Activated naive CD4-positive, alpha-beta T cell treated with anti-CD3 and anti-CD28 coated beads for 36 hours (primary cell): ENCODE measurements around the gene PNMA8B. TPM values are rescaled to one million over a fixed set of nuclear protein-coding genes. Genes with fewer than 3 reads are reported as not detected.

ENCODE experiments used
- CTCF ChIA-PET: fragments of 350-600 bp; sonication (Branson Sonifier 250); formaldehyde crosslinking; loops from one replicate; lab custom pipeline; 2021; ENCODE audit warnings: antibody characterized with exemption; lab: Charles Lee
- DNase-seq: peaks from one replicate; pipeline ENCODE4 v3.0.0-alpha.2; 2020
- H3K27ac Mint-ChIP-seq: one replicate; pipeline ENCODE4 v1.8.0; 2021; ENCODE audit warnings: mild to moderate bottlenecking, mixed read lengths
- H3K27me3 Mint-ChIP-seq: one replicate; pipeline ENCODE4 v1.8.0; 2021; ENCODE audit warnings: low read depth, mixed read lengths
- H3K36me3 Mint-ChIP-seq: one replicate; pipeline ENCODE4 v1.8.0; 2021; ENCODE audit warnings: low read depth, mixed read lengths
- H3K4me1 Mint-ChIP-seq: one replicate; pipeline ENCODE4 v1.8.0; 2021; ENCODE audit warnings: low read depth, mixed read lengths
- H3K4me3 Mint-ChIP-seq: one replicate; pipeline ENCODE4 v1.8.0; 2021; ENCODE audit warnings: mild to moderate bottlenecking, moderate library complexity, mixed read lengths
- H3K9me3 Mint-ChIP-seq: one replicate; pipeline ENCODE4 v1.8.0; 2021; ENCODE audit warnings: mixed read lengths
- intact Hi-C: fragments of 100-400 bp; cut with micrococcal nuclease; formaldehyde crosslinking; loops from one replicate; pipeline ENCODE4 v1.15.1; 2023
- total RNA-seq, 2 experiments: library from RNA; stranded (reverse); gene quantifications; one replicate each; pipeline ENCODE4 v1.2.3, GENCODE V29; 2021

PNMA8B gene
- under 1 TPM; 0.35 to 0.52 TPM for total RNA-seq

GRCh38 chr19:46495786-46496099 is at the start of gene PNMA8B:
Gene PNMA8B (minus strand): TSS chr19:46495867. CDS start chr19:46495465, 402 bp downstream.
- intact Hi-C loops = no loop called here
- Mint-ChIP-seq H3K4me3 (peak within 1 kb of the TSS; percentile 74), H3K27ac (no peak within 1 kb of the TSS), H3K9me3 (no peaks in the 10 kb centered on the region), H3K36me3 (no peaks in the 10 kb centered on the region), H3K27me3 (peaks cover 29% of the 10 kb centered on the region), H3K4me1 (peaks cover 21% of the 10 kb centered on the region)
- DNase-seq = peak; percentile 42
- CTCF ChIA-PET = interaction anchor here (0.5 kb wide), 1 partner anchor 92 kb away, joined by 6 read pairs; no protein-coding TSS in a partner anchor

GRCh38 chr19:46544651-46545050 is 49.0 kb upstream of the PNMA8B start:
- DNase-seq = no peak
- H3K4me1 Mint-ChIP-seq = peaks cover 6% of the 10 kb centered on the region
- CTCF ChIA-PET = interaction anchor here (1.2 to 10.8 kb wide), 4 partner anchors 20 to 49 kb away, joined by 3 to 203 read pairs (median 26); no protein-coding TSS in a partner anchor
- intact Hi-C loops = no loop called here
- no peak overlapping the region for H3K27ac Mint-ChIP-seq
- H3K27me3 Mint-ChIP-seq = no peaks in the 10 kb centered on the region
- H3K9me3 Mint-ChIP-seq = peaks cover 6% of the 10 kb centered on the region
- no peaks in the 10 kb centered on the region for H3K36me3 Mint-ChIP-seq
- no peak overlapping the region for H3K4me3 Mint-ChIP-seq

GRCh38 chr19:46542428-46543230 is 47.0 kb upstream of the PNMA8B start:
- no peak overlapping the region for H3K27ac Mint-ChIP-seq
- peaks cover 11% of the 10 kb centered on the region for H3K4me1 Mint-ChIP-seq
- intact Hi-C loops = loop anchor here (1.0 to 2.0 kb wide), 4 partner anchors 13 to 148 kb away; no protein-coding TSS in a partner anchor
- no peaks in the 10 kb centered on the region for H3K27me3 Mint-ChIP-seq
- H3K9me3 Mint-ChIP-seq = peaks cover 3% of the 10 kb centered on the region
- DNase-seq = peak; percentile 92
- CTCF ChIA-PET = interaction anchor here (0.6 to 10.8 kb wide), 17 partner anchors 9 to 1942 kb away, joined by 3 to 203 read pairs (median 4); partner anchors contain the start of gene DACT3
- no peaks in the 10 kb centered on the region for H3K36me3 Mint-ChIP-seq
- no peak overlapping the region for H3K4me3 Mint-ChIP-seq

- Mint-ChIP-seq H3K4me1 (peaks cover 8% of the 10 kb centered on the region), H3K27ac (no peak overlapping the region), H3K4me3 (no peak overlapping the region), H3K36me3 (no peaks in the 10 kb centered on the region), H3K9me3 (no peaks in the 10 kb centered on the region), H3K27me3 (no peaks in the 10 kb centered on the region)
- CTCF ChIA-PET = interaction anchor here (0.6 to 10.8 kb wide), 15 partner anchors 9 to 333 kb away, joined by 3 to 203 read pairs (median 4); partner anchors contain the start of gene DACT3
- DNase-seq = peak; percentile 75
- intact Hi-C loops = no loop called here
These were observed 41.8 kb upstream of the PNMA8B start for GRCh38 chr19:46537136-46538097.

- Mint-ChIP-seq H3K36me3 (no peaks in the 10 kb centered on the region), H3K9me3 (no peaks in the 10 kb centered on the region), H3K27ac (no peak overlapping the region), H3K4me1 (peaks cover 8% of the 10 kb centered on the region), H3K4me3 (no peak overlapping the region), H3K27me3 (no peaks in the 10 kb centered on the region)
- intact Hi-C loops = no loop called here
- CTCF ChIA-PET = interaction anchor here (1.1 to 10.8 kb wide), 4 partner anchors 12 to 24 kb away, joined by 4 to 203 read pairs (median 32); no protein-coding TSS in a partner anchor
- no peak for DNase-seq
These were observed 40.7 kb upstream of the PNMA8B start for GRCh38 chr19:46536391-46536790.

- Mint-ChIP-seq H3K9me3 (no peaks in the 10 kb centered on the region), H3K36me3 (no peaks in the 10 kb centered on the region), H3K4me3 (no peak overlapping the region), H3K4me1 (peaks cover 21% of the 10 kb centered on the region), H3K27ac (no peak overlapping the region), H3K27me3 (no peaks in the 10 kb centered on the region)
- intact Hi-C loops = no loop called here
- DNase-seq = no peak
- CTCF ChIA-PET = no interaction called here
These were observed 38.0 kb upstream of the PNMA8B start for GRCh38 chr19:46533621-46534081.

- H3K27me3 Mint-ChIP-seq = no peaks in the 10 kb centered on the region
- H3K4me1 Mint-ChIP-seq = peaks cover 17% of the 10 kb centered on the region
- no peaks in the 10 kb centered on the region for H3K36me3 Mint-ChIP-seq
- intact Hi-C loops = no loop called here
- H3K27ac Mint-ChIP-seq = no peak overlapping the region
- H3K4me3 Mint-ChIP-seq = no peak overlapping the region
- CTCF ChIA-PET = interaction anchor here (0.8 to 1.8 kb wide), 2 partner anchors 9 to 10 kb away, joined by 3 to 9 read pairs; no protein-coding TSS in a partner anchor
- H3K9me3 Mint-ChIP-seq = no peaks in the 10 kb centered on the region
- DNase-seq = no peak
These were observed 37.5 kb upstream of the PNMA8B start for GRCh38 chr19:46533078-46533620.

- Mint-ChIP-seq H3K27me3 (no peaks in the 10 kb centered on the region), H3K4me1 (peaks cover 20% of the 10 kb centered on the region), H3K27ac (no peak overlapping the region), H3K4me3 (no peak overlapping the region), H3K9me3 (peaks cover 6% of the 10 kb centered on the region), H3K36me3 (no peaks in the 10 kb centered on the region)
- no peak for DNase-seq
- intact Hi-C loops = no loop called here
- CTCF ChIA-PET = interaction anchor here (0.6 to 12.0 kb wide), 11 partner anchors 11 to 224 kb away, joined by 3 to 203 read pairs (median 5); partner anchors contain the start of gene DACT3
These were observed 35.0 kb upstream of the PNMA8B start for GRCh38 chr19:46530636-46531035.

- CTCF ChIA-PET = interaction anchor here (0.6 to 12.0 kb wide), 19 partner anchors 12 to 235 kb away, joined by 3 to 203 read pairs (median 4); partner anchors contain the start of gene DACT3
- Mint-ChIP-seq H3K4me3 (no peak overlapping the region), H3K27ac (peak overlapping the region; percentile 30), H3K36me3 (peaks cover 1% of the 10 kb centered on the region), H3K9me3 (peaks cover 11% of the 10 kb centered on the region), H3K4me1 (peaks cover 27% of the 10 kb centered on the region), H3K27me3 (no peaks in the 10 kb centered on the region)
- intact Hi-C loops = loop anchor here (1.0 to 2.0 kb wide), 4 partner anchors 12 to 219 kb away; no protein-coding TSS in a partner anchor
- peak; percentile 84 for DNase-seq
These were observed 34.2 kb upstream of the PNMA8B start for GRCh38 chr19:46529622-46530451.

GRCh38 chr19:46528601-46529590 is 33.2 kb upstream of the PNMA8B start:
- intact Hi-C loops = loop anchor here (1.0 to 2.0 kb wide), 4 partner anchors 13 to 220 kb away; no protein-coding TSS in a partner anchor
- H3K4me1 Mint-ChIP-seq = peaks cover 33% of the 10 kb centered on the region
- no peak for DNase-seq
- H3K27me3 Mint-ChIP-seq = no peaks in the 10 kb centered on the region
- H3K27ac Mint-ChIP-seq = peak overlapping the region; percentile 59
- CTCF ChIA-PET = interaction anchor here (0.8 to 12.0 kb wide), 12 partner anchors 11 to 236 kb away, joined by 3 to 203 read pairs (median 5); partner anchors contain the start of gene DACT3
- peaks cover 18% of the 10 kb centered on the region for H3K9me3 Mint-ChIP-seq
- no peak overlapping the region for H3K4me3 Mint-ChIP-seq
- peaks cover 7% of the 10 kb centered on the region for H3K36me3 Mint-ChIP-seq
